K562 (cell line): Measurements from ENCODE around the gene SH3BP2. TPM values are rescaled to one million over a fixed set of nuclear protein-coding genes. Genes with fewer than 3 reads are reported as not detected.

Source experiments
- ATF3 ChIP-seq, 2 experiments: fragments of 450-650 bp in 1 of 2; sonication (generic) in 1 of 2; formaldehyde crosslinking in 1 of 2; IDR thresholded peaks in 1 of 2; conservative IDR thresholded peaks in 1 of 2; 2 replicates each; pipeline versions ENCODE4 v1.6.1 to v1.8.1; 2016 to 2023; ENCODE audit warnings: mild to moderate bottlenecking in 2 of 2, moderate library complexity in 2 of 2, inconsistent platforms in 1 of 2, missing genetic modification reagents in 1 of 2
- JUN ChIP-seq, 2 experiments: sonication (generic) in 1 of 2; formaldehyde crosslinking in 1 of 2; IDR thresholded peaks; 2 replicates each; pipeline versions ENCODE4 v1.6.1 to v1.8.0; 2012 to 2022; ENCODE audit warnings: borderline replicate concordance in 2 of 2, mild to moderate bottlenecking in 2 of 2, improper control_type of control experiment in 1 of 2, low read depth in 1 of 2, low read length in 1 of 2, missing genetic modification reagents in 1 of 2
- MITF ChIP-seq: IDR thresholded peaks from 2 replicates; pipeline ENCODE4 v1.6.1; 2014; ENCODE audit warnings: antibody characterized with exemption
- MTA3 ChIP-seq: fragments of 450-650 bp; formaldehyde crosslinking; IDR thresholded peaks from 2 replicates; pipeline ENCODE4 v1.6.1; 2017; ENCODE audit warnings: mild to moderate bottlenecking, borderline replicate concordance
- NCOA2 ChIP-seq, 2 experiments: fragments of 450-650 bp; IDR thresholded peaks; 2 replicates each; pipeline ENCODE4 v1.6.1; 2018; ENCODE audit warnings: mild to moderate bottlenecking in 2 of 2, moderate library complexity in 1 of 2; ENCODE audit not compliant: partially characterized antibody in 2 of 2
- NR2C2 ChIP-seq, 2 experiments: fragments of 200-800 bp in 1 of 2; sonication (Bioruptor generic) in 1 of 2; sonication (generic) in 1 of 2; formaldehyde crosslinking in 1 of 2; IDR thresholded peaks; 2 replicates each; pipeline versions ENCODE4 v1.6.1 to v1.8.0; 2016 to 2022; ENCODE audit warnings: mild to moderate bottlenecking in 1 of 2, missing compliant biosample characterization in 1 of 2, missing genetic modification characterization in 1 of 2, missing genetic modification reagents in 1 of 2
- RCOR1 ChIP-seq, 2 experiments: IDR thresholded peaks; 2 replicates each; pipeline ENCODE4 v1.6.1; 2012; ENCODE audit warnings: low read depth in 2 of 2, low read length in 2 of 2, borderline replicate concordance in 1 of 2, improper control_type of control experiment in 1 of 2
- SP2 ChIP-seq: IDR thresholded peaks from 2 replicates; pipeline ENCODE4 v1.6.1; 2011; ENCODE audit warnings: mild to moderate bottlenecking, low read depth, low read length, moderate library complexity; ENCODE audit not compliant: poor library complexity, severe bottlenecking; ENCODE audit errors: extremely low read depth
- SRSF7 ChIP-seq: fragments of 200-400 bp; formaldehyde crosslinking; optimal IDR thresholded peaks from 2 replicates; pipeline ENCODE3; 2017; ENCODE audit warnings: mild to moderate bottlenecking, low read depth, low read length
- TAF9B ChIP-seq: fragments of 450-650 bp; IDR thresholded peaks from 2 replicates; pipeline ENCODE4 v1.6.1; 2018; ENCODE audit warnings: mild to moderate bottlenecking; ENCODE audit not compliant: partially characterized antibody
- TOE1 ChIP-seq, 2 experiments: fragments of 450-650 bp in 1 of 2; sonication (generic) in 1 of 2; formaldehyde crosslinking in 1 of 2; IDR thresholded peaks; 2 replicates each; pipeline versions ENCODE4 v1.7.1 to v1.8.0; 2016 to 2022; ENCODE audit warnings: borderline replicate concordance in 2 of 2, mild to moderate bottlenecking in 2 of 2, antibody characterized with exemption in 1 of 2, inconsistent platforms in 1 of 2, low read depth in 1 of 2, missing genetic modification reagents in 1 of 2, moderate library complexity in 1 of 2
- ZBTB33 ChIP-seq: sonication (generic); formaldehyde crosslinking; IDR thresholded peaks from 2 replicates; pipeline ENCODE4 v1.8.1; 2023; ENCODE audit warnings: mild to moderate bottlenecking, missing genetic modification reagents
- ZNF134 ChIP-seq: fragments of 250-450 bp; sonication (Bioruptor Pico); conservative IDR thresholded peaks from 2 replicates; pipeline ENCODE4 v1.4.0; 2020
- ZNF449 ChIP-seq: fragments of 250-450 bp; sonication (Bioruptor Pico); IDR thresholded peaks from 2 replicates; pipeline ENCODE4 v1.8.0; 2022; ENCODE audit warnings: moderate library complexity, mild to moderate bottlenecking, inconsistent platforms
- ZNF551 ChIP-seq: fragments of 250-450 bp; sonication (Bioruptor Pico); IDR thresholded peaks from 2 replicates; pipeline ENCODE4 v1.5.0; 2021; ENCODE audit warnings: mild to moderate bottlenecking, moderate library complexity
- ZNF583 ChIP-seq: fragments of 250-450 bp; sonication (Bioruptor Pico); IDR thresholded peaks from 2 replicates; pipeline ENCODE4 v1.4.0; 2020
- ZNF75A ChIP-seq: fragments of 450-650 bp; formaldehyde crosslinking; IDR thresholded peaks from 2 replicates; pipeline ENCODE4 v1.4.0; 2020; ENCODE audit warnings: mild to moderate bottlenecking
- polyA plus RNA-seq, 8 experiments: library from polyadenylated mRNA; depleted of rRNA in 4 of 8; stranded (reverse) in 5 of 8; unstranded in 3 of 8; fragments of >200 nt; fragmentation: Nextera tagmentation in 2 of 8; fragmentation: Illumina TruSeq in 1 of 8; extraction: Ambion mirVana in 2 of 8; extraction: Trizol in 1 of 8; gene quantifications; 2 replicates each; pipeline versions ENCODE4 v1.2.1 to v1.2.3, GENCODE V29; 2011 to 2014; ENCODE audit warnings: inconsistent platforms in 1 of 8, missing spikeins in 1 of 8
- total RNA-seq, 7 experiments: library from RNA; depleted of rRNA in 6 of 7; stranded (reverse); fragments of >200 nt in 6 of 7; fragmentation: Illumina TruSeq in 2 of 7; extraction: Trizol in 2 of 7; gene quantifications; 2 replicates each; pipeline versions ENCODE4 v1.2.1 to v1.2.3, GENCODE V29; 2011 to 2021; ENCODE audit warnings: low replicate concordance in 1 of 7

SH3BP2 gene
- total and polyA plus RNA-seq, 9 of the 15 experiments (the other 6 are each of a cell fraction or from before 2014, with no cell fraction given) = 0.34 to 16.0 (median 5.1) TPM

GRCh38 chr4:2803624-2804448 is 11.0 kb downstream of the SH3BP2 start (continued):
- TF ChIP-seq SRSF7 (no peak), ZNF75A (CRISPR knock-in tag) (no peak), ZNF449 (CRISPR knock-in tag) (no peak), ZBTB33 (CRISPR knock-in tag) (peak; percentile 91), ZNF551 (CRISPR knock-in tag) (no peak), NR2C2 (CRISPR knock-in tag; IDR thresholded peaks at IDR 0.05) (no peak), NR2C2 (tag; IDR thresholded peaks at IDR 0.05) (no peak), TOE1 (IDR thresholded peaks at IDR 0.05; ENCODE audit: borderline replicate concordance) (peak; percentile 67; the same call in 1 of the 2 replicates), TOE1 (CRISPR knock-in tag; IDR thresholded peaks at IDR 0.05; ENCODE audit: borderline replicate concordance, low read depth) (no peak), ATF3 (IDR thresholded peaks at IDR 0.05) (peak; percentile 80), ATF3 (CRISPR knock-in tag; conservative IDR thresholded peaks at IDR 0.05) (no peak), TAF9B (no peak), MITF (peak; percentile 36; the same call in 1 of the 2 replicates), NCOA2 (IDR thresholded peaks at IDR 0.05; ENCODE audit: partially characterized antibody in 2 of 2) (no peak), ZNF134 (CRISPR knock-in tag) (no peak), JUN (IDR thresholded peaks at IDR 0.05; ENCODE audit: borderline replicate concordance, low read depth, low read length) (peak; percentile 76; the same call in 1 of the 2 replicates), JUN (CRISPR knock-in tag; IDR thresholded peaks at IDR 0.05; ENCODE audit: borderline replicate concordance) (peak; percentile 56; the same call in 1 of the 2 replicates), RCOR1 (IDR thresholded peaks at IDR 0.05; ENCODE audit: borderline replicate concordance in 1 of 2, low read depth in 2 of 2, low read length in 2 of 2) (peak in 1 of 2 experiments; percentile 64; a peak in 1 of 4 replicates), ZNF583 (no peak), SP2 (no peak), MTA3 (no peak)
